HG03159 (cell line): ENCODE results near the gene EIF3A.
"Not testable (repeated sequence)": the region's sequence is repeated elsewhere in the genome, so short reads cannot be mapped to it uniquely, and the experiment has no call there.

Experiments used
- ATAC-seq: cut with Tn5 transposase; IDR thresholded peaks from one replicate; pipeline ENCODE4 v1.9.1; 2021; ENCODE audit warnings: mild to moderate bottlenecking, moderate library complexity; ENCODE audit not compliant: unreplicated experiment

The EIF3A gene

GRCh38 chr10:119103241-119103902 lies 22.8 kb upstream of the EIF3A start:
- ATAC-seq = no peak

DNA sequence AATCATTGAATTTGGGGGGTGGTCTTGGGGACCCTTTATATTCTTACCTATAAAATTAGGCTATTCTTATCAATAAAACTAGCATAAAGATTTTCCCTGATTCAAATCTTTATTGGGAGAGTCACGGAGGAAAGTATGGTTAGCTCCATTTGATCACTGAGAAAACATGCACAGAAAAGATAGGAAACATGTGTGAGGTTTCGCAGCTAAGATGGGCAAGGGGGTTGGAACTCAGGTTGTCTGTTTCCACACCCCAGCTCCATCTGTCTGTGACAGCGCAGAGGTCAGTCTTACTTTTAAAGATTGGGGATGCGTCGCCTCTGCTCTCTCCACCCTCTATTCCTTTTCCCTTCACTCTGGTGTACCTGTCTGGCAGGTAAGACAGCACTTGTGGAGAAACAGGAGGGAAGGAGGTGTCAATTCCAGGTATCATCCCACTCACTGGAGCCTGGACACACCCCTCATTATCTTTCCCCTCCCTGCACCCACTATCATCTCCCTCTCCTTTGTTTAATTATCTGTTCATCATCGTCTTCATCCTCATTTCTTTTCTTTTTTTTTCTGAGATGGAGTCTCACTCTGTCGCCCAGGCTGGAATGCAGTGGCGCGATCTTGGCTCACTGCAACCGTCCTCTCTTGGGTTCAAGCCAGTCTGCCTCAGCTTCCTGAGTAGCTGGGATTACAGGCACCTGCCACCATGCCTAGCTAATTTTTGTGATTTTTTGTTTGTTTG lies 20.9 kb upstream of the EIF3A start:
- no peak for ATAC-seq

- no peak for ATAC-seq
Observed at GRCh38 chr10:119100434-119101238, 20.0 kb upstream of the EIF3A start.

DNA sequence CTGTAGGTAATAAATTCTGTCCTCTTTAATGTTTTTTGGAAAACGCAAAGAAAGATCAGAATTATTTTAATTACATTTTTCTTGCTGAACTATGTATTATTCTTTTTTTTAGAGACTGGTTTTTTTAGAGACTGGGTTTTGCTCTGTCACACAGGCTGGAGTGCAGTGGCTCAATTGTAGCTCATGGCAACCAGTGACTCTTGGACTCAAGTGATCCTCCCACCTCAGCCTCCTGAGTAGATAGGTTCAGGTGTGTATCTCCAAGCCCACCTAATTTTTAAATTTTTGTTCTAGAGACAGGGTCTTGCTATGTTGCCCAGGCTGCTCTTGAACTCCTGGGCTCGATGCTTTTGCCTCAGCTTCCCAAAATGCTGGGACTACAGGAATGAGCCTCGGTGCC lies 18.0 kb upstream of the EIF3A start:
- no peak for ATAC-seq

DNA sequence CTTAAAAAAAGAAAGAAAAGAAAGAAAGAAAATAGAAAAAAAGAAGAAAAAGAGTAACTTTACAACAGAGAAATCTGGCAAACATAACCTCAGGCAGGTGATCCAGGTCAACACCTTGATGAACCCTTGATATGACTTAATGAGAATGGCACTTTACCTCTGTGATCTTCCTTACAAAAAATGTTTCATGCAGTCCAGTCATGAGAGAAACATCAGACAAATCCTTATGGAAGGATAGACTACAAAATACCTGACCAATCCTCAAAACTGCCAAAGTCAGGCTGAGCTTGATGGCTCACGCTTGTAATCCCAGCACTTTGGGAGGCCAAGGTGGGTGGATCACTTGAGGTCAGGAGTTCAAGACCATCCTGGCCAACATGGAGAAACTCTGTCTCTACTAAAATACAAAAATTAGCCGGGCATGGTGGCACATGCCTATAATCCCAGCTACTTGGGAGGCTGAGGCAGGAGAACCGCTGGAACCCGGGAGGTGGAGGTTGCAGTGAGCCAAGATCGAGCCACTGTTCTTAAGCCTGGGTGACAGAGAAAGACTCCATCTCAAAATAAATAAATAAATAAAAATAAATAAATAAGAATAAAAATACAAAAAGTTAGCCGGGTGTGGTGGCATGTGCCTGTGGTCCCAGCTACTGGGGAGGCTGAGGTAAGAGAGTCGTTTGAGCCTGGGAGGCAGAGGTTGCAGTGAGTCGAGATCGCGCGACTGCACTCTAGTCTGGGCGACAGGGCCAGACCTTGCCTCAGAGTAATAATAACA lies 16.2 kb upstream of the EIF3A start:
- not testable (repeated sequence) for ATAC-seq

DNA sequence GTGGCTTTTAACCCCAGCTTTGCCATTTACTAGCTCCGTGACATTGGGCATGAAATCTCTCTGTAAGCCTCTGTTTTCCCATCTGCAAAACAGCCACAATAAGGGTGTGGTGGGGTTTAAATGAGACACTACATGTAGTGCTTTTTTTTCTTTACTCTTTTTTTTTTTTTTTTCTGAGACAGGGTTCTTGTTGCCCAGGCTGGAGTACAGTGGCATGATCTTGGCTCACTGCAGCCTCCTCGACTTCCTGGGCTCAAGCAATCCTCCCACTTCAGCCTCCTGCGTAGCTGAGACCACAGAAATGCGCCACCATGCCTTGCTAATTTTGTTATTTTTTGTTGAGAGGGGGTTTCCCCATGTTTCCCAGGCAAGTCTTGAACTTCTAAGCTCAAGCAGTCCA lies 15.0 kb upstream of the EIF3A start:
- ATAC-seq = no peak

GRCh38 chr10:119090968-119091367 lies 10.4 kb upstream of the EIF3A start:
- ATAC-seq = no peak

GRCh38 chr10:119090026-119090795 lies 9.6 kb upstream of the EIF3A start:
- ATAC-seq = no peak

- ATAC-seq = no peak
Observed at GRCh38 chr10:119087271-119087882, 6.8 kb upstream of the EIF3A start.

GRCh38 chr10:119084896-119085295 lies 4.3 kb upstream of the EIF3A start:
- ATAC-seq = no peak

DNA sequence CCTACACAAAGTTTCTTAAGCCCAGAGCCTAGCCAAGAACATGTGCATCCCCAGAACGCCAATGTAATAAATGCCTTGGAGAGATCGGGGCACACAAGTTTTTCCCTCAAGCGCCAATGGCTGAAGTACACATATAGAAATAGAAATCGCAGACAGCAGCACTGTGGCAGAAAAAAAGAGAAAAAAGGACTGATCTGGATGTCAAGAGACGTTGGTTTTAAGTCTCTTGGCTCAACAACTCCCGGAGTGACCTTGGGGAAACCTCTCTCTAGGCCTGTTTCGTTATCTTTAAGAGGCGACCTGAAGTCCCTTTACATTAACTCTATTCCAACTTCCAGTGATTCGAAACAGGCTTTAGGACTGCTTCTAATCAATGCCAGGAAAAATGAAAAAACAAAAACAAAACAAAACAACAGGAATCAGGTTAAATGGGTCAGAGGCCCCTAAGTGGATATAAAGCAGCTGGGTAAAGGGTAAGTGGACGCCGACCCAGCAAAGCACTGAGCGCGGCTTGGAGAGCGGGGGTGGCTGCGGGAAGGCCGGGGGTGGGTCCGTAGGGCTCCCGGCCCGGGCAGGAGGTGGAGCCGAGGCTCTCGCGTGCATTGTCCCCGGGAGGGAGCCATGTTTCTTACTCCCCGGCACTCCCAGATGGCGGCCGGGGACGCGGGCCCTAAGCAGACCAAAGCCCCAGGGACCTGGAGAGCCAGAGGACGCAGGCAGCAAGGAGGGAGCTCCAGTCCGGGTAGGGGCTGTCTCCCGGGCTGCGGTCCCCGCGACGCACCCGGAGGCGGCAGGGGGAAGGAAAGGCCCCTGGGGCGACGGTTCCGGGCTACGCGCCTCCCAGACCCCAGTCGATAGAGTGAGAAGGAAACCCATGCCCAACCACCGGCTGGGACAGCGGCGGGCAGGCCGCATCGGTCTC lies 757 bp downstream of the EIF3A start:
- ATAC-seq = peak; percentile 49

- ATAC-seq = no peak
Observed at GRCh38 chr10:119078422-119079179, 2.0 kb downstream of the EIF3A start.

GRCh38 chr10:119073584-119073983 lies 7.0 kb downstream of the EIF3A start:
- ATAC-seq = no peak

DNA sequence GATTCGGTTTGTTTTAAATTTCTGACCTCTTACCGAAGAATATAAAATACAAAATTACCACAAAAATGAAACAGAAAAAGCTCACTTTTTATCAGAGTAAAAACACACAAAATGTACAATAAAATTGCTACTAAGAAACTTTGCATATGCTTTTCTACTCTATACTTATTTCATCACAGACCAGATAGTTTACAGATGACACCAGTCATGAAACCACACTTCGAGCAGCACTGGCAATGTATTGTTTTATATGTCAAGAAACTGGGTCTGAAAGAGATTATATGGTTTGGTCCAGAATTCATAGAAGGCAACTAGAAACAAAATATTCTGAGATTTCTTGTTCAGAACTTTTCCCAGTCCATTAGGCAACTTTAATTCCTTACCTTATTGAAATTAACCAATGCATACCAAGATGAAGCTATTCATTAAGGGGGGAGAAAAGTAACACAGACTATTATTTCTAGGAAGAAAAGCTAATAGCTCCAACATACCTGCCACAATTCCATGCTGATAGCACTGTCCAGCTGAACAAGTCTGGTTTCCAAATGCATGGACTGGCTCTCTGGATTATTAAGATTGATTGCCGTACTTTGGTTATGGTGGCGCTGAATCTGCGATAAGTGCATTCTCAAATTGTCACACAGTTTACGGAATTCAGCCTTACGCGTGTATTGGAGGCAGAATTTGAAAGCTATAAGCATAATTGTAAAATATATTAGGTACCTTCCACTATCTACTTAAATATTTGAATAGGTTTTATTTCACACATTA lies 10.0 kb downstream of the EIF3A start:
- ATAC-seq = no peak

GRCh38 chr10:119061926-119062325 lies 18.7 kb downstream of the EIF3A start:
- ATAC-seq = no peak

DNA sequence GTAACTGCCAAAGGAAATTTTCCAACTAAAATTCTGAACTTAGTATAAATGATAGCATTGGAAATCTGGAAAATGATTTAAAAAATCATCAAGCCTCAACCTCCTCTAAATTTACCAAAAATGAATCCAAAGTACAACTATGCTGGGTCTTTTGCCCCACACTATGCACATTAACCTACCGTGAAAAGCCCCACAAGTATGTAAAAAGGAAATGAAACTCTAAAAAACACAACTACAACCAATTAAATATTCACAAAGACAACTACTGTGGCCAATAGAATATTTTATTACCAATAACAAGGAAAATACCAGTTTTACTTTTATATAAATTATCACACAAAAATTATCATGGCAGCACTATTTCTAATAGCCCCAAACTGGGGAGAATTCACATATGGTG lies 19.3 kb downstream of the EIF3A start:
- no peak for ATAC-seq

- ATAC-seq = no peak
Observed at GRCh38 chr10:119060107-119060506, 20.5 kb downstream of the EIF3A start.
